ENCODE data around the gene STAB1.

The STAB1 gene

DNA sequence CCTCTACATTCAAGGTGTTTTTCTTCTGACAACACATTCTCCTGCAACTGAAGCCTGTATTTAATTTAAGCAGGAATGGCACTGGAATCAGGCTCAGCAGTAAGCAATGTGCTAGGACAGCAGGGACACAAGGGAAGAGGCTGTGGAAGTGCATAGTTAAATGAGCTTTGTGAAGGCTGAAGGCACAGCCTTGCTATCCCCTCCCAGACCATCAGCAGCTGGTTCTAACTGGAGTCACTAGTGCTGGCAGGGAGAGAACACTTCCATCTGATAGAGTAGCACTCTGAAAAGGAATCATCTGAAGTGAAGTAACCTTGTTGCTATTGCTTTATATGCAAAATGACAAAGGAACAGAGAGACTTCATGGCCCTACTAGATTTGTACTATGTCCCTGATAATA is 56.0 kb downstream of the STAB1 start:
- H3K4me3 ChIP-seq (ENCODE audit: low read depth, low read length): no peak overlapping the region
- no peak for DNase-seq (ENCODE audit: low read depth)
- TF ChIP-seq, protein P1, sequence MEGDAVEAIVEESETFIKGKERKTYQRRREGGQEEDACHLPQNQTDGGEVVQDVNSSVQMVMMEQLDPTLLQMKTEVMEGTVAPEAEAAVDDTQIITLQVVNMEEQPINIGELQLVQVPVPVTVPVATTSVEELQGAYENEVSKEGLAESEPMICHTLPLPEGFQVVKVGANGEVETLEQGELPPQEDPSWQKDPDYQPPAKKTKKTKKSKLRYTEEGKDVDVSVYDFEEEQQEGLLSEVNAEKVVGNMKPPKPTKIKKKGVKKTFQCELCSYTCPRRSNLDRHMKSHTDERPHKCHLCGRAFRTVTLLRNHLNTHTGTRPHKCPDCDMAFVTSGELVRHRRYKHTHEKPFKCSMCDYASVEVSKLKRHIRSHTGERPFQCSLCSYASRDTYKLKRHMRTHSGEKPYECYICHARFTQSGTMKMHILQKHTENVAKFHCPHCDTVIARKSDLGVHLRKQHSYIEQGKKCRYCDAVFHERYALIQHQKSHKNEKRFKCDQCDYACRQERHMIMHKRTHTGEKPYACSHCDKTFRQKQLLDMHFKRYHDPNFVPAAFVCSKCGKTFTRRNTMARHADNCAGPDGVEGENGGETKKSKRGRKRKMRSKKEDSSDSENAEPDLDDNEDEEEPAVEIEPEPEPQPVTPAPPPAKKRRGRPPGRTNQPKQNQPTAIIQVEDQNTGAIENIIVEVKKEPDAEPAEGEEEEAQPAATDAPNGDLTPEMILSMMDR (IDR thresholded peaks at IDR 0.05; ENCODE audit: insufficient read depth, low read depth, low read length, missing control alignments): no peak

GRCh38 chr3:52552089-52552488 is 57.0 kb downstream of the STAB1 start:
- TF ChIP-seq, protein P1 (IDR thresholded peaks at IDR 0.05; ENCODE audit: insufficient read depth, low read depth, low read length, missing control alignments): no peak
- DNase-seq (ENCODE audit: low read depth): no peak
- H3K4me3 ChIP-seq (ENCODE audit: low read depth, low read length): no peak overlapping the region

DNA sequence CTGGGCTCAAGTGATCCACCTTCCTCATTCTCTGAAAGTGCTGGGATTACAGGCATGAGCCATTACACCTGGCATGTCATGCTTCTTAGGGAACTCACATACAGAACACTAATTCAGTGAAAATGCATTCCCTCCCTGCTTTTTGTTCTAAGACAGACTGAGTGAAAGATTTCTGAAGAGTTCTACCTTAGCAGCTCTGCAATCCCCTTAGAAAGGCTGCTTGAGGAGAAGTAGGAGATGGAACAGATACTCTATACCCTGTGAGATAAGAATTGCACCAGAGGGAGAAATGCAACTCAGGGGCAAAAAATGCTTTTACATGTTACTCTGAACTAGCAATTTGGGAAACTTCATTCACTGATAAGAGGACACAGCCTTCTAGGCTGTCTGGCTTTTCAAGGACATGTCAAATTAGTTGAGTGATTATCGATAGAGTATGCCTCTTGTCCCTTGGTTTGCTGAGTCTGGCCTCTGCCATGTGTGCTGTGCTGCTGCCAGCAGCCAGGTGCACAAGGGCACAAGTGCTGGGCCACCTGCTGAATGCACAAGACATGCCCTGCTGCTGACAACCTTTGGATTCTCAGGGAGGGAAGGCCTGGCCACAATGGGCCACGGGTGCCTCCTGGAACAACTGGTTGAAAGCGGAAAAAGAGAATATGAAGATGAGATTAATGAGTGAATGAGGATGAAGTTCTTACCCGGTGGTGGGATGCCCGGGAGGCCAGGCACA is 59.1 kb downstream of the STAB1 start:
- H3K4me3 ChIP-seq (ENCODE audit: low read depth, low read length): no peak overlapping the region
- no peak for DNase-seq (ENCODE audit: low read depth)
- TF ChIP-seq, protein P1 (IDR thresholded peaks at IDR 0.05; ENCODE audit: insufficient read depth, low read depth, low read length, missing control alignments): no peak

GRCh38 chr3:52555056-52555455 is 59.9 kb downstream of the STAB1 start:
- TF ChIP-seq, protein P1 (IDR thresholded peaks at IDR 0.05; ENCODE audit: insufficient read depth, low read depth, low read length, missing control alignments): no peak
- H3K4me3 ChIP-seq (ENCODE audit: low read depth, low read length): no peak overlapping the region
- DNase-seq (ENCODE audit: low read depth): no peak

GRCh38 chr3:52557011-52557960 is 62.1 kb downstream of the STAB1 start:
- TF ChIP-seq, protein P1 (IDR thresholded peaks at IDR 0.05; ENCODE audit: insufficient read depth, low read depth, low read length, missing control alignments): no peak
- H3K4me3 ChIP-seq (ENCODE audit: low read depth, low read length): no peak overlapping the region
- DNase-seq (ENCODE audit: low read depth): no peak

GRCh38 chr3:52558436-52558835 is 63.3 kb downstream of the STAB1 start:
- no peak for DNase-seq (ENCODE audit: low read depth)
- H3K4me3 ChIP-seq (ENCODE audit: low read depth, low read length): no peak overlapping the region
- TF ChIP-seq, protein P1 (IDR thresholded peaks at IDR 0.05; ENCODE audit: insufficient read depth, low read depth, low read length, missing control alignments): no peak
